ENCODE results near the gene GABRB3.

GABRB3 gene

DNA sequence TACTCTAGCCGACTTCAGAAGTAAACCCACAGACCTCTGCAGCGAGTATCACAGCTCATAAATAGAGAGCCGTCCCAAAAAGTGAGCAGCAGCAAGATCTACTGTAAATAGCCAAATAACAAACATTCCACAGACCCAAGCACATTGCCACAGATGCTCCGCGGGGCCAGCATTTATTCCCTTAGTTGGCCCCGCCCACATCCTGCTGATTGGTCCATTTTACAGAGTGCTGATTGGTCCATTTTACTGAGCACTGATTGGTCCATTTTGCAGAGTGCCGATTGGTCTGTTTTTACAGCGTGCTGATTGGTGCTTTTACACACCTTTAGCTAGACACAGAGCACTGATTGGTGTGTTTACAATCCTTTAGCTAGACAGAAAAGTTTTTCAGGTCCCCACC lies 17.3 kb upstream of the GABRB3 start:
- no peaks in the 10 kb centered on the region for H3F3A ChIP-seq (ENCODE audit: control insufficient read depth, insufficient read depth)
- peaks cover 15% of the 10 kb centered on the region; the same call in 1 of the 2 replicates for H3K9me3 ChIP-seq (ENCODE audit: control insufficient read depth, insufficient read depth, low read length)
- no peak overlapping the region for H3K27ac ChIP-seq (ENCODE audit: low read depth, low read length)
- TF ChIP-seq, protein P1, sequence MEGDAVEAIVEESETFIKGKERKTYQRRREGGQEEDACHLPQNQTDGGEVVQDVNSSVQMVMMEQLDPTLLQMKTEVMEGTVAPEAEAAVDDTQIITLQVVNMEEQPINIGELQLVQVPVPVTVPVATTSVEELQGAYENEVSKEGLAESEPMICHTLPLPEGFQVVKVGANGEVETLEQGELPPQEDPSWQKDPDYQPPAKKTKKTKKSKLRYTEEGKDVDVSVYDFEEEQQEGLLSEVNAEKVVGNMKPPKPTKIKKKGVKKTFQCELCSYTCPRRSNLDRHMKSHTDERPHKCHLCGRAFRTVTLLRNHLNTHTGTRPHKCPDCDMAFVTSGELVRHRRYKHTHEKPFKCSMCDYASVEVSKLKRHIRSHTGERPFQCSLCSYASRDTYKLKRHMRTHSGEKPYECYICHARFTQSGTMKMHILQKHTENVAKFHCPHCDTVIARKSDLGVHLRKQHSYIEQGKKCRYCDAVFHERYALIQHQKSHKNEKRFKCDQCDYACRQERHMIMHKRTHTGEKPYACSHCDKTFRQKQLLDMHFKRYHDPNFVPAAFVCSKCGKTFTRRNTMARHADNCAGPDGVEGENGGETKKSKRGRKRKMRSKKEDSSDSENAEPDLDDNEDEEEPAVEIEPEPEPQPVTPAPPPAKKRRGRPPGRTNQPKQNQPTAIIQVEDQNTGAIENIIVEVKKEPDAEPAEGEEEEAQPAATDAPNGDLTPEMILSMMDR (IDR thresholded peaks at IDR 0.05; ENCODE audit: low read depth, low read length, poor library complexity, severe bottlenecking): no peak
- TF ChIP-seq EZH2phosphoT487 (IDR thresholded peaks at IDR 0.05; ENCODE audit: borderline replicate concordance, low read length): no peak
- no peaks in the 10 kb centered on the region for H3K36me3 ChIP-seq (ENCODE audit: control insufficient read depth, low read length)
- no peak overlapping the region for H3K4me3 ChIP-seq (ENCODE audit: low read length)
- H3K79me2 ChIP-seq (ENCODE audit: control insufficient read depth, low read length): no peaks in the 10 kb centered on the region
- no peaks in the 10 kb centered on the region for H3K4me1 ChIP-seq (ENCODE audit: control insufficient read depth, low read length)
- H3K9me2 ChIP-seq (replicated peaks; ENCODE audit: control insufficient read depth, low read length): no peaks in the 10 kb centered on the region
- H3K27me3 ChIP-seq (ENCODE audit: control insufficient read depth, low read length): no peaks in the 10 kb centered on the region
- H3K4me2 ChIP-seq (ENCODE audit: low read length): no peak overlapping the region
- no peaks in the 10 kb centered on the region for H4K20me1 ChIP-seq (ENCODE audit: control insufficient read depth, insufficient read depth, low read depth, low read length)

DNA sequence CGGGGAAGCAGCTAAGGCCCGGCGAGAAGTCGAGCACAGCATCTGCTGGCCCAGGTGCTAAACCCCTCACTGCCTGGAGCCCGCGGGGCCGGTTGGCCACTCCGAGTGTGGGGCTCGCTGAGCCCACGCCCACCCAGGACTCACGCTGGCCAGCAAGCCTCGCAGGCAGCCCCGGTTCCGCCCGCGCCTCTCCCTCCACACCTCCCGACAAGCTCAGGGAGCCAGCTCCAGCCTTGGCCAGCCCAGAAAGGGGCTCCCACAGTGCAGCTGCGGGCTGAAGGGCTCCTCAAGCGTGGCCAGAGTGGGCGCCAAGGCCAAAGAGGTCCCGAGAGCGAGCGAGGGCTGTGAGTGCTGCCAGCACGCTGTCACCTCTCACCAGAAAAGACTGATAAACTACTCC lies 8.9 kb upstream of the GABRB3 start:
- no peak for TF ChIP-seq EZH2phosphoT487 (IDR thresholded peaks at IDR 0.05; ENCODE audit: borderline replicate concordance, low read length)
- TF ChIP-seq, protein P1 (IDR thresholded peaks at IDR 0.05; ENCODE audit: low read depth, low read length, poor library complexity, severe bottlenecking): no peak
- no peaks in the 10 kb centered on the region for H3K4me1 ChIP-seq (ENCODE audit: control insufficient read depth, low read length)
- no peaks in the 10 kb centered on the region for H3K27me3 ChIP-seq (ENCODE audit: control insufficient read depth, low read length)
- no peak overlapping the region for H3K4me2 ChIP-seq (ENCODE audit: low read length)
- no peaks in the 10 kb centered on the region for H3K79me2 ChIP-seq (ENCODE audit: control insufficient read depth, low read length)
- no peak overlapping the region for H3K27ac ChIP-seq (ENCODE audit: low read depth, low read length)
- no peaks in the 10 kb centered on the region for H3K9me2 ChIP-seq (replicated peaks; ENCODE audit: control insufficient read depth, low read length)
- H3K4me3 ChIP-seq (ENCODE audit: low read length): no peak overlapping the region
- H3F3A ChIP-seq (ENCODE audit: control insufficient read depth, insufficient read depth): no peaks in the 10 kb centered on the region
- H3K9me3 ChIP-seq (ENCODE audit: control insufficient read depth, insufficient read depth, low read length): peaks cover 6% of the 10 kb centered on the region; the same call in 1 of the 2 replicates
- H3K36me3 ChIP-seq (ENCODE audit: control insufficient read depth, low read length): no peaks in the 10 kb centered on the region
- no peaks in the 10 kb centered on the region for H4K20me1 ChIP-seq (ENCODE audit: control insufficient read depth, insufficient read depth, low read depth, low read length)

DNA sequence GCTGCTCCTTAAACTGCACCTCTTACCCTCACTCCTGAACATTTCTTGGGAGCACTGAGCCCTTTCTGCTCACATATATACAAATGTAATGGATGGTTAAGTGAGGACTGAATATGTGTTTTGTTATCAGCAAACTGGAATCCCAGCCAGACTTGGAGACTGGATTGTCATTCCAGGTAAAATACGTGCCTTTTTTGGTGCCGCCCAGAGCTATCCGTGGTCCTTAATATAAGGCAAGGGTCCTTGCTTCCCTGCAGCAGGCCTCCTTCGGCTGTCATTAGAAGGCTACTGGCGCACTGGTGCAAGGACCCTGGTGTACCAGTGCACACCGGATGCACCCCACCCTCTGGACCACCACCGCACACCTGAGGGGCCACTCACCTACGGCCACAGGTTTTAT lies 1.1 kb upstream of the GABRB3 start:
- no peak overlapping the region for H3K4me2 ChIP-seq (ENCODE audit: low read length)
- no peak for TF ChIP-seq EZH2phosphoT487 (IDR thresholded peaks at IDR 0.05; ENCODE audit: borderline replicate concordance, low read length)
- TF ChIP-seq, protein P1 (IDR thresholded peaks at IDR 0.05; ENCODE audit: low read depth, low read length, poor library complexity, severe bottlenecking): no peak
- H3K27ac ChIP-seq (ENCODE audit: low read depth, low read length): no peak overlapping the region
- H3K4me1 ChIP-seq (ENCODE audit: control insufficient read depth, low read length): no peaks in the 10 kb centered on the region
- no peaks in the 10 kb centered on the region for H3F3A ChIP-seq (ENCODE audit: control insufficient read depth, insufficient read depth)
- no peaks in the 10 kb centered on the region for H3K9me2 ChIP-seq (replicated peaks; ENCODE audit: control insufficient read depth, low read length)
- no peaks in the 10 kb centered on the region for H3K36me3 ChIP-seq (ENCODE audit: control insufficient read depth, low read length)
- H4K20me1 ChIP-seq (ENCODE audit: control insufficient read depth, insufficient read depth, low read depth, low read length): no peaks in the 10 kb centered on the region
- H3K27me3 ChIP-seq (ENCODE audit: control insufficient read depth, low read length): no peaks in the 10 kb centered on the region
- no peaks in the 10 kb centered on the region for H3K79me2 ChIP-seq (ENCODE audit: control insufficient read depth, low read length)
- H3K4me3 ChIP-seq (ENCODE audit: low read length): no peak overlapping the region
- H3K9me3 ChIP-seq (ENCODE audit: control insufficient read depth, insufficient read depth, low read length): peaks cover 15% of the 10 kb centered on the region; the same call in 1 of the 2 replicates

Measured in DOHH2 (cell line).